Loucy (cell line): ENCODE data around the gene NGEF.

Source experiments
- H2AFZ ChIP-seq: fragments of 200-600 bp; sonication (generic); 2 replicates; pipeline ENCODE4 v1.6.0; 2016; ENCODE audit warnings: antibody characterized with exemption, mild to moderate bottlenecking, low read length, moderate library complexity
- H3F3A ChIP-seq: fragments of 200-600 bp; 2 replicates; pipeline ENCODE4 v1.6.0; 2016; ENCODE audit warnings: antibody characterized with exemption, low read depth, mild to moderate bottlenecking
- H3K27me3 ChIP-seq: fragments of 200-600 bp; sonication (generic); 2 replicates; pipeline ENCODE4 v1.6.1; 2014; ENCODE audit warnings: low read length, mild to moderate bottlenecking; ENCODE audit not compliant: insufficient read depth, poor library complexity, severe bottlenecking
- H3K36me3 ChIP-seq: fragments of 200-600 bp; sonication (generic); 2 replicates; pipeline ENCODE4 v1.6.1; 2016; ENCODE audit warnings: low read length; ENCODE audit not compliant: insufficient read depth
- H3K4me1 ChIP-seq: fragments of 200-600 bp; sonication (generic); 2 replicates; pipeline ENCODE4 v1.5.1; 2014; ENCODE audit warnings: low read length, mild to moderate bottlenecking; ENCODE audit not compliant: insufficient read depth, poor library complexity, severe bottlenecking
- H3K4me2 ChIP-seq: fragments of 200-600 bp; sonication (generic); 2 replicates; pipeline ENCODE4 v1.6.0; 2014; ENCODE audit warnings: antibody characterized with exemption, low read length, low read depth, mild to moderate bottlenecking; ENCODE audit not compliant: poor library complexity, severe bottlenecking
- H3K4me3 ChIP-seq: fragments of 200-600 bp; sonication (generic); 2 replicates; pipeline ENCODE4 v1.5.1; 2014; ENCODE audit warnings: low read length, mild to moderate bottlenecking, mixed read lengths; ENCODE audit not compliant: poor library complexity, severe bottlenecking
- H3K79me2 ChIP-seq: fragments of 200-600 bp; sonication (generic); 2 replicates; pipeline ENCODE4 v1.6.1; 2014; ENCODE audit warnings: low read length; ENCODE audit not compliant: insufficient read depth
- H3K9ac ChIP-seq: fragments of 200-600 bp; sonication (generic); 2 replicates; pipeline ENCODE4 v1.6.0; 2014; ENCODE audit warnings: mild to moderate bottlenecking, low read depth, low read length, moderate library complexity; ENCODE audit not compliant: poor library complexity, severe bottlenecking
- H3K9me2 ChIP-seq: fragments of 200-600 bp; sonication (generic); replicated peaks from 2 replicates; pipeline ENCODE4 v1.6.1; 2016; ENCODE audit warnings: low read depth, low read length, mixed read lengths
- H3K9me3 ChIP-seq: fragments of 200-600 bp; sonication (generic); 2 replicates; pipeline ENCODE4 v1.6.1; 2014; ENCODE audit warnings: mild to moderate bottlenecking, antibody characterized with exemption, low read length, low read depth; ENCODE audit not compliant: insufficient read depth
- H4K20me1 ChIP-seq: fragments of 200-600 bp; sonication (generic); 2 replicates; pipeline ENCODE4 v1.6.0; 2014; ENCODE audit warnings: antibody characterized with exemption, low read length, mild to moderate bottlenecking; ENCODE audit not compliant: insufficient read depth, poor library complexity, severe bottlenecking
- EZH2phosphoT487 ChIP-seq: fragments of 200-600 bp; IDR thresholded peaks from 2 replicates; pipeline ENCODE4 v1.6.1; 2018; ENCODE audit warnings: antibody characterized with exemption, mild to moderate bottlenecking, moderate library complexity, borderline replicate concordance
- TF ChIP-seq, protein P1 (sequence below): fragments of 200-600 bp; sonication (generic); conservative IDR thresholded peaks from 2 replicates; pipeline ENCODE4 v1.5.1; 2014; ENCODE audit warnings: mild to moderate bottlenecking, antibody characterized with exemption, low read length

Gene NGEF

DNA sequence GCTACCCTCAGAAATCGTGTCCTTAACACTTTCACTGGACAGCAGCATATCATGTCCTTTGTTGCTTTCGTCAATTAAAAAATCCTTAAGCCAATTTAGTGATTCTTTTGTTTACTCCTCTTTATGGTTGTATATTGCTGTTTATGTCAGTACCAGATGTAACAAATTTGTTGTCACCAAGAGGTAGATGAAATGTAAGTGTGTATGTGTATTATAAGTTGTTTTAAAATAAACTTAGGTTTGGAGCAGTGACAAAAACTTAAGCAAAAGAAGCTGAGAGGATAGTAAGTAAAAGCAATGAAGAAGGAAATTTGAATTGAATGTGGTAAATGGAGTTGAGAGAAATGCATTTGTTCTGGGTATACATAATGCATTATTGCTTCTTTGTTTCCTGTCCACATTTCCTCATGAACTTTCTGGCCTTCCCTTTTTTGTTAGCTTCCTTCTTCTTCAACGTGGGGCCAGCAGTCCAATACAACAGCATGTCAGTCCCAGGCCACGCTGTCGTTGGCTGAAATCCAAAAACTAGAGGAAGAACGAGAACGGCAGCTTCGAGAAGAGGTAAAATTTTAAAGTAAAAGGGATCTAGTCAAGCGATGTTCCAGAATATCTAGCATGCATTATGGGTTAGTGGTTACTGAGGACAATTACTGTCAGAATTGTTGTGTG, 173.5 kb downstream of the NGEF start:
- Histone ChIP-seq H3K4me2 (peak overlapping the region; percentile 59), H3K4me1 (peaks cover 44% of the 10 kb centered on the region), H4K20me1 (no peaks in the 10 kb centered on the region), H3K79me2 (no peaks in the 10 kb centered on the region), H3K36me3 (peaks cover 63% of the 10 kb centered on the region), H3K4me3 (peak overlapping the region; percentile 56), H3F3A (no peaks in the 10 kb centered on the region), H3K9me3 (no peaks in the 10 kb centered on the region), H3K9ac (peak overlapping the region; percentile 23), H3K27me3 (no peaks in the 10 kb centered on the region), H2AFZ (no peak overlapping the region), H3K9me2 (no peaks in the 10 kb centered on the region)
- TF ChIP-seq, protein P1, sequence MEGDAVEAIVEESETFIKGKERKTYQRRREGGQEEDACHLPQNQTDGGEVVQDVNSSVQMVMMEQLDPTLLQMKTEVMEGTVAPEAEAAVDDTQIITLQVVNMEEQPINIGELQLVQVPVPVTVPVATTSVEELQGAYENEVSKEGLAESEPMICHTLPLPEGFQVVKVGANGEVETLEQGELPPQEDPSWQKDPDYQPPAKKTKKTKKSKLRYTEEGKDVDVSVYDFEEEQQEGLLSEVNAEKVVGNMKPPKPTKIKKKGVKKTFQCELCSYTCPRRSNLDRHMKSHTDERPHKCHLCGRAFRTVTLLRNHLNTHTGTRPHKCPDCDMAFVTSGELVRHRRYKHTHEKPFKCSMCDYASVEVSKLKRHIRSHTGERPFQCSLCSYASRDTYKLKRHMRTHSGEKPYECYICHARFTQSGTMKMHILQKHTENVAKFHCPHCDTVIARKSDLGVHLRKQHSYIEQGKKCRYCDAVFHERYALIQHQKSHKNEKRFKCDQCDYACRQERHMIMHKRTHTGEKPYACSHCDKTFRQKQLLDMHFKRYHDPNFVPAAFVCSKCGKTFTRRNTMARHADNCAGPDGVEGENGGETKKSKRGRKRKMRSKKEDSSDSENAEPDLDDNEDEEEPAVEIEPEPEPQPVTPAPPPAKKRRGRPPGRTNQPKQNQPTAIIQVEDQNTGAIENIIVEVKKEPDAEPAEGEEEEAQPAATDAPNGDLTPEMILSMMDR: no peak
- TF ChIP-seq EZH2phosphoT487: no peak

DNA sequence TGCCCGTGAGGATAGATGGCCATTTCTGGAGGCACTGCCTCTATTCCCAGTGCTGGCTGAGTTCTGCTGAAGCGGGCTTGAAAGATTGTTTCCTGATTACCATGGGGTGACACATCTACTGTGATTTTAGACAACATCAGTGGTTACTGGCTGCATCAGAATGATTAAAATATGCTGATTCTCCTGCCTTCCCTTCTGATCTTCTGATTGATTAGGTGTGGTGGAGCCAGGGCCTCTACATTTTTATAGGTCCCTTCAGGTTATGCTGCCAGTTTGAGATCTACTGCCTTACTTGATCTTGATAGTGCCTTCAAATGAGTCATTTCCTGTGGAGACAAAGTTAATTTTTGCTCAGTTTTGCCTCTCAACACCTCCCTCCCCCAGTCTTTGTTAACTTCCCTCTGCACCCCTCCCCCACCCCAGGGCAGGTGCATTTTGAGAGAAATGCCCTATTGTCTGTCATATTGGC, 174.6 kb downstream of the NGEF start:
- Histone ChIP-seq H2AFZ (no peak overlapping the region), H3K9ac (peak overlapping the region; percentile 2), H3K4me2 (peak overlapping the region; percentile 59), H3F3A (no peaks in the 10 kb centered on the region), H3K79me2 (no peaks in the 10 kb centered on the region), H3K9me2 (no peaks in the 10 kb centered on the region), H4K20me1 (no peaks in the 10 kb centered on the region), H3K9me3 (no peaks in the 10 kb centered on the region), H3K27me3 (no peaks in the 10 kb centered on the region), H3K4me1 (peaks cover 44% of the 10 kb centered on the region), H3K4me3 (peak overlapping the region; percentile 56), H3K36me3 (peaks cover 64% of the 10 kb centered on the region)
- no peak for TF ChIP-seq EZH2phosphoT487
- TF ChIP-seq, protein P1: no peak

DNA sequence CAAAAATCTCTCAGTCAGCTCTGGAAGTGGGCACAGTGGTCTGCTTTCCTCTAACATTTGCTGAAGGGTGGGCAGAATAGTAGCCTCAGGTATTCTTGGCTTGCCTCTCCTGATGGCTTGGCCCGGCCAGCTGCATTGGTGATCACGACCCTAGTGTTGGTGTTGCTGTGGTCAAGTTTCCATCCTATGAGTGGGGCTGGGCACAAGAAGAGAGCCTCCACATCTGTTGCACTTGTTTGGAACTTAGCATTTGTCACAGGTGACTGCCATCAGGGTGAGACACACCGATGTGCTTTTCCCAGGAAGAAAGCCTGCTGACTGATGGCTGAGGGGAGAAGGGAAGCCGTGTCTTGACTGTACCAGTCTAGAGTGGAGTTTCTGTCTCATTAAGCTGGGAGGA, 176.1 kb downstream of the NGEF start:
- Histone ChIP-seq H3K9me3 (no peaks in the 10 kb centered on the region), H3F3A (no peaks in the 10 kb centered on the region), H3K27me3 (no peaks in the 10 kb centered on the region), H3K36me3 (peaks cover 62% of the 10 kb centered on the region), H3K4me3 (no peak overlapping the region), H2AFZ (no peak overlapping the region), H3K9ac (no peak overlapping the region), H3K9me2 (no peaks in the 10 kb centered on the region), H3K4me1 (peaks cover 44% of the 10 kb centered on the region), H4K20me1 (no peaks in the 10 kb centered on the region), H3K79me2 (no peaks in the 10 kb centered on the region), H3K4me2 (no peak overlapping the region)
- TF ChIP-seq, protein P1: no peak
- TF ChIP-seq EZH2phosphoT487: no peak
